Fibroblast of mammary gland (primary cell): ENCODE data around the gene ETAA1.

ENCODE experiments used
- DNase-seq: peaks from one replicate; pipeline ENCODE4 v3.0.0-alpha.2; 2010; ENCODE audit warnings: low read depth
- H3K4me3 ChIP-seq: 2 replicates; pipeline ENCODE4 v1.5.1; 2011; ENCODE audit warnings: low read depth, mild to moderate bottlenecking, low read length, moderate library complexity; ENCODE audit not compliant: control insufficient read depth
- CTCF ChIP-seq: conservative IDR thresholded peaks from 2 replicates; pipeline ENCODE4 v1.5.1; 2011; ENCODE audit warnings: low read depth, low read length, inconsistent platforms; ENCODE audit not compliant: control insufficient read depth, insufficient read depth

The ETAA1 gene

GRCh38 chr2:67459761-67460160 lies 62.6 kb downstream of the ETAA1 start:
- no peak for DNase-seq
- no peak overlapping the region for H3K4me3 ChIP-seq
- no peak for TF ChIP-seq CTCF
